COLO668 (cell line): ENCODE measurements around the gene SLC35D1.
"Not testable (repeated sequence)": the region's sequence is repeated elsewhere in the genome, so short reads cannot be mapped to it uniquely, and the experiment has no call there.

ENCODE experiments used
- DNase-seq: peaks from one replicate; lab custom pipeline; 2025; ENCODE audit not compliant: unreplicated experiment; lab: John Stamatoyannopoulos, UW

Gene SLC35D1

DNA sequence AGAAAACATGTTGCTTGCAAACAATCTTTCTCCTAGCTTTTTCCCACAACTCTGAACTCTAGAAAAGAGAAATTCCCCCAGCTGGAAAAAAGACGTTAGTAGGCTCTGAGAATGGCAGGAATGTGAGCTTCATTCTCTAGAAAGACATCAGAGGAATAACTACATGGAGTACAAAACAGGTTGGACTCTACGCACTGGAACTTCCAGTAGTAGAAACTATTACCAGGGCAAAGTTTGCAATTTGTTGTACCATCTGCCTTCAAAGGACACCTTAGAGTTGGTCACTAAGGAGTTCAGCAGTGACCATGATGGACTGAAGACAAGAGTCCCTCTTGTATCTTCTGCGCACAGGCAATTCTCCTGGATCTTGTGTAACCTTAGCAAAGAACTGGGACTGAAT is 60.9 kb downstream of the SLC35D1 start:
- DNase-seq = no peak

DNA sequence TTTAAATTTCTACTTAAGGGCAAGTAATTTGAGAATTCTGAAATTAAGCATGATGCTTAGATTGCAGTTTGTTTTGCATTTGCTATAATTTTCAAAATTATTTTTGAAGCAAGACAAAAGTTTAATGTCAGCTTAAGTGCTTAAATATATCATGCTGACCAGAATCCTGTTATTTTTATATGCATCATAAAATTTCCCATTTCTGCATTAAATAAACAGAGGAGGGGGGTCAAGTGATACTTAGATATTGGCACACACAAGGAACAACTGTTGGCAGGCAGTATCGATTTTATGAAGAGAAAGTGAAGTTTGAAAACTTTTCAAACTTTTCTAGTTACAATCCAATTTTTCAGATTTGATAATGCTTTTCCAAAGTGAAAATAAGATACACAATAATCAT is 68.1 kb downstream of the SLC35D1 start:
- DNase-seq = no peak

DNA sequence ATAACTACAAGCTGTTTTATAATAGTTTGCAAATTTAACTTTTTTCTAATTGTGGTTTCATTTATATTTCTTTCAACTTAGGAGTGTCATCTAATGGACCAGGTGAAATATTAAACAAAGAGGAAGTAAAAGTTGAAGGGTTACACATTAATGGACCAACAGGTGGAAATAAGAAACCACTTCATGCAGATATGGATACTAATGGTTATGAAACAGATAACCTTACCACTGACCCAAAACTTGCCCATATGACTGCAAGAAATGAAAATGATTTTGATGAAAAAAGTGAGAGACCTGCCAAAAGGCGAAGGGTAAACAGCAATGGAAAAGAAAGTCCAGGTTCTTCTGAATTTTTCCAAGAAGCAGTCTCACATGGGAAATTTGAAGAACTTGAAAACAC is 69.5 kb downstream of the SLC35D1 start:
- no peak for DNase-seq

DNA sequence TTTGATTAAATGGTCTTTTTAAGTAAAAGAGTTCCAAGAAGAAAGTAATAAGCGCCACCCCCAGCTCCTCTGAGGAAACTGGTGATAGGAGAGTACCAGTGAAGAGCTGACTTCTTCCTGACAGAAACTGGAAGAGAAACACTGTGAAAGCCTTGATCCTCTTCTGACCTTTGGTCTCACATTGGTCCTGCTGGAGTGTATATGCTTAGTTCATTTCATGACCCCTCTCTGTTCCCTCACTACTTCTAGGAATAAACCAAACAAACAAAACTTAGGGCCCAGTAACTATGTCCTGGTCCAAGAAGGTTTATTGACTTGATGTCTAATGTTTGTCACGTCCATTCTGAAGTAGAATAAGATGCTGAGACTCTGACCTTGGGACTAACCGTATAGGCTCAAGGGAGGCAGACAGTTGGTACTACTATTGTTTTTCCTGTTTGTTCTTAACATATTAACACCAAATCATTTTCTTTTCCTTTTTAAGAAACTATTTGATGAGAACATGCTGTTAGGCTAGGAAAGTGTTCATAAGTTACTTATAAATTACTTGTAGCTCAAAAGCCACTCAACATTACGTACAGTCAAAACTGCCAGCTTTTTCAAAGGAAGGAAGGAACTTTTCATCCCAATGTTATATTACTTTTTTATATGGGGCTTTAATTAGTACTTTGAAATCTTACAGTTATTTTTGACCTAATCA is 71.2 kb downstream of the SLC35D1 start:
- DNase-seq = no peak

DNA sequence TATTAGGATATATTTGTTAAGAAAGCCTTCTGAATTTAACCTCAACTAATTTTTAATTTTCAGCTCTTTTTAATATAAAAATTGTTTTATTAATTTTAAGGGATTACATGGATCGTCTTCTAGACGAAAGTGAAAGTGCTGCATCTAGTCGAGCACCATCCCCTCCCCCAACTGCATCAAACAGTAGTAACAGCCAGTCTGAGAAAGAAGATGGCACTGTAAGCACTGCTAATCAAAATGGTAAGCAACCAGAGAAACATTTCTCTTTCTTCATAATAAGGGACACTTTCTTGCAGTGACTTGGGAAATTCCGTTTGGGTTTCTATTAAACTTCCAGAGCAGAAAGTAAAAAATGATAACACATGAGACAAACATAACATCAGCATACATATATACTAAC is 72.3 kb downstream of the SLC35D1 start:
- peak; percentile 31 for DNase-seq

DNA sequence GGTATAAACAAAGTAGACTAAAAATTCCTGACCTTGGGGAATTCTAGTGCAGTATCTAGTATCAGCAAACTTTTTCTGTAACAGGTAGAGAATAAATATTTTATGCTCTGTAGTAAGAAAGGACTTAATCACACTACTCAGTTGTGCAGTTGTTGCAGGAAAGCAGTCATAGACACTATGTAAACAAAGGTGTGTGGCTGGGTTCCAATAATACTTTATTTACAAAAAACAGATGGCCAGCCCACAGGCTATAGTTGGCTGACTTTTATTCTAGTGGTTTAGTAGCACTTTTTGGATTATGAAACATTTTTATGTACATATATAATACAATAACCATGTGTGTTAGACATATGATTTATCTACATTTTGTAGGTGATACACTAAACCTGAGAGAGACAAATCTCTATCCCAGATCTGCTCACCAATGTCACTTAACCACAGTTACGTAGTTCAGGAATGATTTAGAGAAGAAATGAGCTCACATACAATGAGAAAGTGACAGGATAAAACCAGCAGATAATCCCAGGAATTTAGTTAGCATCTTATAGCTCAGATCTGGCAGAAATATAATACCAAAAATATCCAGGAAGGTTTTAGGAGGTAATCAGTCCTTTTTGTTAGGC is 73.1 kb downstream of the SLC35D1 start:
- no peak for DNase-seq

DNA sequence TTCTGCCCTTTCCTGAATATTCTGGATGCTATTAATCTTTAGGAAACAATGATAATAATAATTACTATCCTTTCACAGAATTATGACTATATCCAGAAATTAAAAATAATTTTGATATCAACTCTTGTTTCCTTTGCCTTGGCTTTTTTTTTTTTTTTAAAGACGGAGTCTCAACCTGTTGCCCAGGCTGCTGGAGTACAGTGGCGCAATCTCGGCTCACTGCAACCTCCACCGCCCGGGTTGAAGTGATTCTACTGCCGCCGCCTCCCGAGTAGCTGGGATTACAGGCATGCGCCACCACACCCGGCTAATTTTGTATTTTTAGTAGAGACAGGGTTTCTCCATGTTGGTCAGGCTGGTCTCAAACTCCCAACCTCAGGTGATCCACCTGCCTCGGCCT is 74.3 kb downstream of the SLC35D1 start:
- not testable (repeated sequence) for DNase-seq

DNA sequence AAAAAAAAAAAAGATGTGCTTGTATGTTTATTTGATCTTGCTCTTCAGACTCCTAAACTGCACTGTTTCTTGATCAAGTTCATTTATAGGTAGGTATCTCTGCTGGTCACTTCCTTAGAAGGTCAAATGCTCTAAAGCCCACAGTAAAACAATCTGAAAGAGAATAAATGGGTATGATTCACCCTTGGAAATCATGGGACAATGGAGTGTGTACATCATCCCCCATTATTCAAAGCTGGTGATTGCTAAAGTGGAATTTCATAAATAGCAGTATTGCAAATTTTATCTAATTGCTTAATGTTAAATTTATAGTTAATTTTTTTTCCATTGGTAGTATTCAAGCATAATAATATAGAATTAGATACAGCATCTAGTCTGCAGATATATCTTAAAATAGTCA is 75.7 kb downstream of the SLC35D1 start:
- no peak for DNase-seq

DNA sequence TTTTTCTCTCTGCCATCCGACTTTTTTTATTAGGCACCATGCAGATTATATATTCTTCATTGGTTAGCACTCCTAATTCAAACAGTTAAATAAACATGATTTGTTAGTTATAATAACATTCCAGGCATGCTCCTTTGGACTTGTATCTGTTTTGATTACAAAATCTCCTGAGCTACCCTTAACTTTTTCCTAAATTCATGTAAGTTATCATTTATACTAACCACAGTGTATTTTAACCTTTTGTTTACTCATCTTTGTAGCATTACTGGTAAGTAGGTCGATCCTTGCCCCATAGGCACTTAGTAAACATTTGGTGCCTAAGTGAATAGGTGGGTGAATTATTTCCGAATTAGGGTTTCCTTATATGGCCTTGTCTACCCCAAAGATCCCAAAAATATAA is 85.4 kb downstream of the SLC35D1 start:
- DNase-seq = no peak

DNA sequence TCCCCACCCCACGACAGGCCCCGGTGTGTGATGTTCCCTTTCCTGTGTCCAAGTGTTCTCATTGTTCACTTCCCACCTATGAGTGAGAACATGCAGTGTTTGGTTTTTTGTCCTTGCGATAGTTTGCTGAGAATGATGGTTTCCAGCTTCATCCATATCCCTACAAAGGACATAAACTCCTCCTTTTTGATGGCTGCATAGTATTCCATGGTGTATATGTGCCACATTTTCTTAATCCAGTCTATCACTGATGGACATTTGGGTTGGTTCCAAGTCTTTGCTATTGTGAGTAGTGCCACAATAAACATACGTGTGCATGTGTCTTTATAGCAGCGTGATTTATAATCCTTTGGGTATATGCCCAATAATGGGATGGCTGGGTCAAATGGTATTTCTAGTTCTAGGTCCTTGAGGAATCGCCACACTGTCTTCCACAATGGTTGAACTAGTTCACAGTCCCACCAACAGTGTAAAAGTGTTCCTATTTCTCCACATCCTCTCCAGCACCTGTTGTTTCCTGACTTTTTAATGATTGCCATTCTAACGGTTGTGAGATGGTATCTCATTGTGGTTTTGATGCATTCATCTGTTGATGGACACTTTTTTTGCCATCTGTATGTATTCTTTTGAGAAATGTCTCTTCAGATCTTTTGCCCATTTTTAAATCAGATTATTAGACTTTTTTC is 87.6 kb downstream of the SLC35D1 start:
- not testable (repeated sequence) for DNase-seq

DNA sequence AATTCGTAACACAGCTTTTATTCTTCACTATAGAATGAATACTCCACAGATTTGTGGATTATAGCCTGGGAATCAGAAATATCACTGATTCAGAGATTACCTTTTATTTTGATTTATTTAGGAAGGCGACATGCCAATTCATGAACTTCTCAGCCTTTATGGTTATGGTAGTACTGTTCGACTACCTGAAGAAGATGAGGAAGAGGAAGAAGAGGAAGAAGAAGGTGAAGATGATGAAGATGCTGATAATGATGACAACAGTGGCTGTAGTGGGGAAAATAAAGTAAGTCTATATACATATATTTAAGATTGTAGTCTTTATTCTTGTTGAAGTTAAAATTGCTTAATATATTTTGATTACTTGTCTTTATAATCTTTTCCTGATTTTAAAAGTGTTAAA is 96.0 kb downstream of the SLC35D1 start:
- DNase-seq = no peak

DNA sequence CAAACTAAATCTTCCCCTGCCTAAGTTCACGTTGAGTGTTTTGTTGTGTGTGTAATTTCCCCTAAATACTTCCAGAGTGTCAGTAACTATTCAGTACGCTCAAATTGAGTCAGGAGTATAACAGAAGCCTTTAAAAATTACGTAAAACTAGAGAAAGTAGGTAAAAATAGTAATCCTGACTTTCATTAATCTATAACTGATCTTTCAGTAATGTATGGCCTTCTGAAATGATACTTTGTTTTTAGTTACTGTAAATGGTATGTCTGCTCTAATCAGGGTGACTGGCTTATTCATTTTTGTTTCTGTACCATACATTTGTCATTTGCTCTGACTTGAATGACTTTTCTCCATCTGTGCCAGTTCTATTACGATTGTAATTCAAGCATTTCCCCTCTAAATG is 99.7 kb downstream of the SLC35D1 start:
- DNase-seq = no peak

DNA sequence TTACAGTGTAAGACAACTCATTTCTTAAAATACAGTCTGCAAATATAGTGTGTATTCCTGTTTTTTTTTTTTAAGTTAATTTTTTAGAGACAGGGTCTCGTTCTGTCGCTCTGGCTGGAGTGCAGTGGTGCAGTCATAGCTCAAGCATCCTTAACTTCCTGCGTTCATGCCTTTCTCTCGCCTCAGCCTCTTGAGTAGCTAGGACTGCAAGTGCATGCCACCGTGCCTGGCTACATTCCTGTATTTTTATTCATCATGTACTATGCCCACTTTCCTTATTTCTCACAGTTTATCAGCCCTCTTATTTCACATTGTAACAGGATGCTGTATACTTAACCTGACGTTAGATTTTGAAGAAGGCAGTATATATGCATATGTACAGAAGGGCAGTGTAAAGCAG is 102.4 kb downstream of the SLC35D1 start:
- DNase-seq = no peak
